ENCODE measurements around the gene NDUFS1. TPM values are rescaled to one million over a fixed set of nuclear protein-coding genes. Genes with fewer than 3 reads are reported as not detected.
"Not testable (repeated sequence)": the region's sequence is repeated elsewhere in the genome, so short reads cannot be mapped to it uniquely, and the experiment has no call there.

The NDUFS1 gene
- 86.8 TPM for total RNA-seq

DNA sequence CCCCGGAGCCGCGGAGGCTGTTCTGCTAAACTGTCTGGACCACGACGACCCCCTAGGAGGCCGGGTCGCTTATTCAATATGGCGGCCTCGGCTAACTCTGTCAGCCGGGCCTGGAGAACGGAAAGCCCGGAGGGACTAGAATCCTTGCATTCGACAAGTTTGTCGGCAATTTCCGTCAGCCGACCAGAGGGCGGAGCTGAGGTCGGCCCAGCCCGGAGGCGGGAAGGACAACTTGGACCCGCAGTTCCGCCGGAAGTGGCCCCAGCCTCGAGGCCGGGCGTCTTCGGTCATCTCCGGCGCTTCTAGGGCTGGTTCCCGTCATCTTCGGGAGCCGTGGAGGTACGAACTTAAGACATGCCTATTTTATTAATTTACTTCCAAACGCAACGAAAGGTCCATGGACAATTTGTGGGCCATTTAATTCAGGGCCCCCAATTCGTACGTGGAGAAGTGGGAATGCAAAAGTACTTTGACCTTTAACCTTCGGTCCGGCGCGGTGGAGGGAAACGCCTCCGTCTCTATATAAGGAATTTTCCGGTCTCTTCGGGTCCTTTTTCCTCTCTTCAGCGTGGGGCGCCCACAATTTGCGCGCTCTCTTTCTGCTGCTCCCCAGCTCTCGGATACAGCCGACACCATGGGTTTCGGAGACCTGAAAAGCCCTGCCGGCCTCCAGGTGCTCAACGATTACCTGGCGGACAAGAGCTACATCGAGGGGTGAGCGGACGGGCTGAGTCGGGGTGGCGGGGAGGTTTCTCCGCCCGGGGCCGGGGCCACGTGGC lies at the start of gene NDUFS1, which contains the start of gene EEF1B2:
Gene NDUFS1 (minus strand): TSS at position 99 of the 779 bp plus-strand sequence. CDS start 5,766 bp downstream, outside the sequence.
Gene EEF1B2 (plus strand): TSS at position 550 of the 779 bp plus-strand sequence. CDS start 85 bp downstream, at position 635.
- DNase-seq (ENCODE audit: low spot score in 2 of 2) (peak; percentile 93 to 94), FAIRE-seq (no peak)

DNA sequence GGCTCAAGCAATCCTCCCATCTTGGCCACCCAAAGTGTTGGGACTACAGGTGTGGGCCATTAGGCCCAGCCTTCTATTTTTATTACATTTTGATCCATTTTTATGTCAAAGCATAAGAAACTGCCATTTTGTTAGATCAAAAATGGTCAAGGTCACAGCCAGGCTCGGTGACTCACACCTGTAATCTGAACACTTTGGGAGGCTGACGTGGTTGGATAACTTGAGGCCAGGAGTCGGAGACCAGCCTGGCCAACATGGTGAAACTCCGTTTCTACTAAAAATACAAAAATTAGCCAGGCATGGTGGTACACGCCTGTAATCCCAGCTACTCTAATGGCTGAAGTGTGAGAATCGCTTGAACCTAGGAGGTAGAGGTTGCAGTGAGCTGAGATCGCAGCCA lies 49.7 kb upstream of the NDUFS1 start:
- DNase-seq (ENCODE audit: low spot score in 2 of 2) (no peak), FAIRE-seq (no peak)

DNA sequence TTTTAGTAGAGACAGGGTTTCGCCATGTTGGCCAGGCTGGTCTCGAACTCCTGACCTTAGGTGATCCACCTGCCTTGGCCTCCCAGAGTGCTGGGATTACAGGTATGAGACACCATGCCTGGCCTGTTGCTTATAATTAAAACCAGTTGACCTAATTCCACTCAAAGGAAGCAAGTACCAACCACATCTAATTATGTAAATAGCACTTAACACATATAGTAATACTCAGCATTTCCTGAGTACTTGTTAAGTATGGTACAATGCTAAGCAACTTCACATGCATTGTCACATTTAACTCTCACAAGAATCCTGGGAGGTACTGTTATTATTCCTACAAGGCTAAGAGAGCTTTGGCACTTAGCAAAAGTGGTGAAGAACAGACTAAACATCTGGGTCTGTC lies 48.1 kb upstream of the NDUFS1 start:
- DNase-seq (ENCODE audit: low spot score in 2 of 2); FAIRE-seq: not testable (repeated sequence)

DNA sequence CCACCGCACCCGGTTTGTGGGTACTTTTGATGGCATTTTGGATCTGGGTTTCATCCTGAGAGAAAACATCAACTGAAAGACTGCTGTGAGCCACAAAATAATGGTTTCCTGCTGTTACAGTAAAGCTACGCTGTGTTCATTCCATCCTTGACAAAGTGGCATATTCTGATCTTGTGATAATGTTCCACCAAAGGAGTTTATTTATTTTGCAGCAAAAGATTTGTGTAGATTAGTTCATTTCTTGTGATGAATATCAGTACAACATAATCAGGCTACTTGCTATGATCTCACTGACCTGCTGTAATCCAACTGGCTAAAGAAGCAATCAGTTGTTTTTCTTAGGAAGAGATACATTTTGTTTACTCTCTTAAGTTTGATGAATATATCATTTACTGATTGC lies 45.5 kb upstream of the NDUFS1 start:
- FAIRE-seq (no peak), DNase-seq (ENCODE audit: low spot score in 2 of 2) (no peak)

DNA sequence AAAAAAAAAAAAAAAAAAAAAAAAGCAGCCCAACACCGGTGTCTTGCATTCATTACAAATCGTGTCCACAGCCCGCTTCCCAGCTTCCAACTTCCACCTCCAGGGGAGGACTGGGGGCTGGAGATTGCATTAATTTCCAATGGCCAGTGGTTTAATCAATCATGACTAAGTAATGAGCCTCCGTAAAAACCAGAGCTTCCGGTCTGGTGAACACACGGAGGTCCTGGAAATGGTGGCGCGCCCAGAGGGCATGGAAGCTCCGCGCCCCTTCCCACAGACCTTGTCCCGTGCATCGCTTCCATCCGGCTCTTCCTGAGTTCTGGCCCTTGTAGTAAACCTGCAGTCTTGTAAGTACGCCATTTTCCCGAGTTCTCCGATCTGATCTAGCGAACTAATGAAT lies 44.1 kb upstream of the NDUFS1 start:
- FAIRE-seq, result no peak
- DNase-seq (ENCODE audit: low spot score in 2 of 2), result no peak

DNA sequence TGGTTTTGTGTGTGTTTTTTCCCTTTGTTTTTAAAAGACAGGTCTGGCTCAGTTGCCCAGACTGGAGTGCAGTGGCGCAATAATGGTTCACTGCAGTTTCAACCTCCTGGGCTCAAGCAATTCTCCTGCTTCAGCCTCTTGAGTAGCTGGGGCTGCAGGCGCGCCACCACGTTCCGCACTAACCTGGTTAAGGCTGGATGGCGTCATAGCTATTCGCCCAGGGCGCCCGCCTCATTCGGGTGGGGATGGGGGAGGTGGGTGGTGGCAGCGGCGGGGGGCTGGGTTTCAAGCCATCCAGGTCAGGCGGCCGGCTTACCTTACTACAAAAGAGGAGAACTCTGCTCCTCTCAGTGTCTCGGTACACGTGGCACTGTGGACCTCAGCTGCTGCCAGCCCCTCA lies 43.2 kb upstream of the NDUFS1 start:
- FAIRE-seq, result no peak
- DNase-seq (ENCODE audit: low spot score in 2 of 2), result no peak

DNA sequence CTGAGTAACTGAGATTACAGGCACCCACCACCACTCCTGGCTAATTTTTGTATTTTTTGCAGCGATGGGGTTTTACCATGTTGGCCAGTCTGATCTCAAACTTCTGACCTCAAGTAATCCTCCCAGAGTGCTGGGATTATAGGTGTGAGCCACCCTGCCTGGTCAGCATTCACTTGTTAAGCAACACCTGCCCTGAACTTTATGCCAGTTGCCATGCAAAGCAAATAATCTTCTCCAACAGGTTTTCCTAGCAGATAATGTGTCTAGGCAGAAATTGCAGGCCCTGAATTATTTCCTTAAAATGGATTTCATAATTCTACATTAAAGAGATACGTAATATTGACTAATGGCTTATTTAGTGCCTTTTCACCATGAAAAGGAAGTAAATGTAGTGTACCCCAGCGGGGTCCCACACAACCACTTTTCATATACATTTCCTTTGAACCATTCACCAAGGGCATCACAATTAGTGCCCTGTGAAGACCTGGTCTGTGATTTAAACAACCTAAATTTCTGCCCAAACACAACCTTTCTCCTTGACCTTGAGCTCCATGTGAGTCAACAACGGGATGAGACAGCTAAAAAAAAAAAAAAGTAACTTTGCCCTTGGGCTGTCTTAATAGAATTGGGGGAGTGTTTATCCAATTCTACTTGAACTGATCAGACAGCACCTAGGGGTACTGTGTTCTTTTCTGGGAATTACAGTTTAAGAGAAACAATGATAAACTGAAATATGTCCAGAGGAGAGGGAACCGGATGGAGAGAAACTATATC lies 42.0 kb upstream of the NDUFS1 start:
- no peak for FAIRE-seq
- DNase-seq (ENCODE audit: low spot score in 2 of 2), result no peak

DNA sequence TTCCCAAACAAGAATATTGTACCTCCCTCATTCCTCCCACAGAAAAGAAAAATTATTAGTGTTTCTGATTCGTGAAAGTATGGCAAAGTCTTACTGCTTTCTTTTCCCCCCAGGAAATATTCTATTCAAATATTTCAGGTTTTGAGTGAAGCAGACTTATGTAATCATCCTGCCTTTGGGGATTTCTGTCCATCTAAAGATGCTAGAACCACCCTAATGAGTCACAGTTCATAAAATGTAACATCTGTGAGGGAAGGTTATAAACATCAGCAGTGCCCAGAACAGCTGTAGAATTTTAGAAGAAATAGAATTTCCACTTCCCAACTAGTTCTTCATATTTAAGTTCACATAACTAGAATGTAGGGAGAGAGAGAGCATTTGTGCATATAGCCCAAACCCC lies 39.4 kb upstream of the NDUFS1 start:
- FAIRE-seq, result no peak
- DNase-seq (ENCODE audit: low spot score in 2 of 2), result no peak

DNA sequence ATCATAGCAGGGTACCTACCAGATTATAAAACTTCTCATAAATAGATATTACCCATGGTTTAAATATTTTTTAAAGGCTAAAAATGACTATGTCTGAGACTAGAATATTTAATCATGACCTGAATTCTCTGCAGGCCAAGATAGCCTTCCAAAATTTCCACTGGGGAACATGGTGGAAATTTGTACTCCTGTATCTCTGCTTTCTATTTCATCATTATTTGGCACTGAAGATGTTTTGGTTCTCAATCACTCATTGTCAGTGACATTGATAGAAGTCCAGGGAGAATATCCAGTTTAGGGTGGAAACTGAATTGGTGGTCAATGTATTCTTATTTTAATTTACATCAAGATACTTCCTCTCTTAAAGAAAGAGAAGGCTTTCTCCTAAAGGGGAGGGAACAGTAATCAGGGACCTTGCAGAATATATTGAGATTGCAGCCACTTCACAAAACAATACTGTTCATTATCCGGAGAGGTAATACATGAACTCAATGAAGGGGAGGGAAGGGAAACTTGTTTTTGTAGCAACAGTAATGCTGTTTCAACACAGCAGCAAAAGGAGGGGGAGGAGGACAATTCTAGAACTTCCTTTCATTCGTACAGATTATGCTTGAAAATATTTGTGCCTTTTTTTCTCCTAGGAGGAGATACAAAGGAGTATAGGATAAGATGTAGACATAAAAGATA lies 34.6 kb upstream of the NDUFS1 start:
- FAIRE-seq (no peak), DNase-seq (ENCODE audit: low spot score in 2 of 2) (no peak)

DNA sequence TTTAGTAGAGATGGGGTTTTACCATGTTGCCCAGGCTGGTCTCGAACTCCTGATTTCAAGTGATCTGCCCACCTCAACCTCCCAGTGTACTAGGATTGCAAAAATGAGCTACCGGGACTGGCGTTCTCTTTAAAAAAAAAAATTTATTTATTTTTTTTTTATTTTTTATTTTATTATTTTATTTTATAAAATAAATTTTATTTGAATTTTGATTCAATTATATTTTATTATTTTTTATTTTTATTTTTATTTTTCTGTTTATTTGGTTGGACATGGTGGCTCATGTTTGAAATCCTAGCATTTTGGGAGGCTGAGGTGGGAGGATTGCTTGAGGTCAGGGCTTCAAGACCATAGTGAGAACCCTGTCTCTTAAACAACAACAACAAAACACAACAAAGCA lies 32.9 kb upstream of the NDUFS1 start:
- peak; percentile 83 for FAIRE-seq

DNA sequence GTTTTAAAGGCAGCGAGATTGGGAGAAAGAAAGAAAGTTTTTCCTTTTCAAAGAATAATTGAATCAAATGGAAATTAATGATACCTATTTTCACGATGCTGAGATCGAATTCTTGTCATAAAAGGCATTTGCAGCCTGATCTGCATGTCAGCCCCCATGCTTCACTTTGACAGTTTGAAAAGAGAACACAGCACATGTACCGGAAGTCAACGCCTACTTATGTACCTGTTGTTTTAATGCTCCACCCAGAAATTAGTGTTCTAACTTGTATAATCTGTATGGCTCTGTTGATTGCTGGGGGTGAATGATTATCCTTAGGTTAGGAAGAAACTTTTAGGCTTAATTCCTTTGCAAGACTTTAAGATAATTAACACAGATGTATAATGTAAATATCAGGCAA lies 31.4 kb upstream of the NDUFS1 start:
- no peak for FAIRE-seq
- no peak for DNase-seq (ENCODE audit: low spot score in 2 of 2)

More for the DNA sequence above, 32.9 kb upstream of the NDUFS1 start:
- DNase-seq (ENCODE audit: low spot score in 2 of 2), result no peak

DNA sequence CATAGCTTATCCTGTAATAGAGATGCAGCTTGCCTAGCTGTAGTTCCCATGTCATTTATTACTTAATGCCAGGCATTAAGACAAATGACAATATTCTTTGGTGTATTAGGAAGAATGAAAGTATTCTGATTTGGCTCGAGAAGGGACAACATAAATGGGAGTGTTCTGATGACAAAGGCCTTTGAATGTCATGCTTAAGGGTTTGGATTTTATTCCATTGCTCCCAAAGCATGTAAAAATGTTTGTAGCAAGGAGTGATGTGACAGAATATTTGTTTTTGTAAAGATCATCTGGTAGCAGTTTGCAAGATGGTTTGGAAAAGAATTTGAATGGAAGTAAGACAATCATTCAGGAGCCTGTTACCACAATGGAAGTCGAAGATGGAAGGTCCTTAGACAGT lies 30.9 kb upstream of the NDUFS1 start:
- no peak for DNase-seq (ENCODE audit: low spot score in 2 of 2)
- FAIRE-seq, result no peak

DNA sequence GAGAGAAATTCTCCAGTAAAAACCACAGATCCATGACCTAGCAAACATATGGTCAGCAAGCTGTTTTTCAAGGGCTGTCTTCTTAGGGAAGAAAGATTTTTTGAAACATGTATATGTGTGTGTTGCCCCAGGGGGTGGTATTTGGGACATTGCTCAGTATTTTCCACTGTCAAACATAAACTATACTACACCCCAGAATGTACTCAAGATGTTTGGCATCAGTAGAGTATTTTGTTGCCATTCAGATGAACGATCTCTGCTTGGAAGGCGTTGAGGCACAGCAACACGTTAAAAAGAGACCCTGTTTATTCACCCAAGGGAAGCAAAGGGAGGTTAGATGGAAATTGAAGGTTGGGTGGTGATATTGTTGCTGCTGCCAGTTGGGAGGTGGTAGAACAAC lies 30.4 kb upstream of the NDUFS1 start:
- FAIRE-seq (no peak), DNase-seq (ENCODE audit: low spot score in 2 of 2) (no peak)

DNA sequence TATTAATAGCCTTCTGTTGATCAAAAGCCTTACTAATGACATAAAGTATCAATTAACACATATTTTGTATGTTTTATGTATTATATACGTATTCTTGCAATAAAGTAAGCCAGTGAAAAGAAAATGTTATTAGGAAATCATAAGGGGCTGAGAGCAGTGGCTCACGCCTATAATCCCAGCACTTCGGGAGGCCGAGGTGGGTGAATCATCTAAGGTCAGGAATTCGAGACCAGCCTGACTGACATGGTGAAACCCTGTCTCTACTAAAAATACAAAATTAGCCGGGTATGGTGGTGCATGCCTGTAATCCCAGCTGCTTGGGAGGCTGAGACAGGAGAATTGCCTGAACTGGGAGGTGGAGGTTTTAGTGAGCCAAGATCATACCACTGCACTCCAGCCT lies 22.3 kb upstream of the NDUFS1 start:
- FAIRE-seq, result not testable (repeated sequence)

DNA sequence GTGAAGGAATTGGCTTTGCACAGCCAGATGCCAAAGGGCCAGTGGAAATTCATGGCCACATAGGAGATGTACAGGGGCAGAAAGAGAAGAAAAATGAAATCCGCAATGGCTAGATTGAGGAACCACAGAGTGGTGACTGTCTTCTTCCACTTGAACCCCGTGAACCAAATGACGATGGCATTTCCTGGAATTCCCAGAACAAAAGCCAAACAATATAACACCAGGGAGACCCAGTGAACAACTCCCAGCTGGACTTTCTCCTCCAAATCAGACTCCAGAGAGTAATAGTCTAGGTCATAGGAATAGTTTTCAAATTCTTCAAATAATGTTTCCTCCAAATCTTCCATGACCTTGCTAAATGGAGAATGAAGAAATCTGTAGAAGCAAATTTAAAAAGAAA lies 17.7 kb upstream of the NDUFS1 start:
- FAIRE-seq, result no peak
- DNase-seq (ENCODE audit: low spot score in 2 of 2), result no peak

More for the DNA sequence above, 22.3 kb upstream of the NDUFS1 start:
- DNase-seq (ENCODE audit: low spot score in 2 of 2), result not testable (repeated sequence)

DNA sequence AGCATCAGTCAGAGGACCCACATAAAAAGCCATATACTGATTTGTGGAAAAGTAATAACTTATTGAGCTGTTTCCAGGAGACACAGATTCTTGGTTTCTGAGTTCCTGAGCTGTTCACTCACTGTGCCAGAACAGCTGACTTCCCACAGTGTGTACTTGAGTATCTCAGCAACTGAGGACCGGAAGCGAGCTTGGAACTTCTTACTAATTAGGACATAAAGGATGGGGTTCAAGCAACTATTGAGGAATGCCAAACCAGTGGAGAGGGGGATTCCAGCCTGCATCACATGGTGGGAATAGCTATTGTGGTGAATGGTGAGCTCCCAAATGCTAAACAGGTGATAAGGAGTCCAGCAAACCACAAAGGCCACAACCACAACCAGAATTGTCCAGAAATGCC lies 16.9 kb upstream of the NDUFS1 start:
- no peak for DNase-seq (ENCODE audit: low spot score in 2 of 2)
- no peak for FAIRE-seq

DNA sequence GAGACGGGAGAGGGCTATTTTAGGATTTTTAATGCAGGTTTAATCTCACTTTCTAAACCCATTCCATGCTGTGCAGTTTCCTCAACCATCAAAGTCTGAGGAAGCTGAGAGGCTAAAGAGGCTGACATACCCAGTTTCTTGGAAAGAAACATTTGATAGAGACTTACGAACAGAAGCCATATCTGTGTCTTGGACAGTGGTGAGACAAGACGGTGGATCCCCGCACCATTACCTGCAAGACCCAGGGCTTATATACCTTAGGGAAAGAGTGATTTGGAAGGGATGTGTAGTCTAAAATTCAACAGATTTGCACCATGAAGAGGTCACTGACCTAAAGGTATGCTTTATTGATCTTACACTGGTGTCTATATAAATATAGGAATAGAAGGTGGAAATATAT lies 13.9 kb upstream of the NDUFS1 start:
- DNase-seq (ENCODE audit: low spot score in 2 of 2) (no peak), FAIRE-seq (no peak)

DNA sequence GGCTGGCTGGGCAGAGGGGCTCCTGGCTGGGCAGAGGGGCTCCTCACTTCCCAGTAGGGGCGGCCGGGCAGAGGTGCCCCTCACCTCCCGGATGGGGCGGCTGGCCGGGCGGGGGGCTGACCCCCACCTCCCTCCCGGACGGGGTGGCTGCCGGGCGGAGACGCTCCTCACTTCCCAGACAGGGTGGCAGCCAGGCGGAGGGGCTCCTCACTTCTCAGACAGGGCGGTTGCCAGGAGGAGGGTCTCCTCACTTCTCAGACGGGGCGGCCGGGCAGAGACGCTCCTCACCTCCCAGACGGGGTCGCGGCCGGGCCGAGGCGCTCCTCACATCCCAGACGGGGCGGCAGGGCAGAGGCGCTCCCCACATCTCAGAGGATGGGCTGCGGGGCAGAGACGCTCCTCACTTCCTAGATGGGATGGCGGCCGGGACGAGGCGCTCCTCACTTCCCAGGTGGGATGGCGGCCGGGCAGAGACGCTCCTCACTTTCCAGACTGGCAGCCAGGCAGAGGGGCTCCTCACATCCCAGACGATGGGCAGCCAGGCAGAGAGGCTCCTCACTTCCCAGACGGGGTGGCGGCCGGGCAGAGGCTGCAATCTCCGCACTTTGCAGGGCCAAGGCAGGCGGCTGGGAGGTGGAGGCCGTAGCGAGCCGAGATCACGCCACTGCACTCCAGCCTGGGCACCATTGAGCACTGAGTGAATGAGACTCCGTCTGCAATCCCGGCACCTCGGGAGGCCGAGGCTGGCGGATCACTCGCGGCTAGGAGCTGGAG lies 12.6 kb upstream of the NDUFS1 start:
- FAIRE-seq; DNase-seq (ENCODE audit: low spot score in 2 of 2): not testable (repeated sequence)

DNA sequence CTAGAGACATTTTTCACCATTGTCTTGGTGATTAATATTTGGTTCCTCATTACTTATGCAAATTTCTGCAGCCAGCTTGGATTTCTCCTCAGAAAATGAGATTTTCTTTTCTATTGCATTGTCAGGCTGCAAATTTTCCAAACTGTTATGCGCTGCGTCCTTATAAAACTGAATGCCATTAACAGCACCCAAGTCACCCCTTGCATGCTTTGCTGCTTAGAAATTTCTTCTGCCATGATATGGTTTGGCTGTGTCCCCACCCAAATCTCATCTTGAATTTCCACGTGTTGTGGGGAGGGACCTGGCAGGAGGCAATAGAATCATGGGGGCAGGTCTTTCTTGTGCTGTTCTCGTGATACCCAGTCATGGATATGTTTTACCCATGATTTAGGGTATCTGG lies 9.0 kb upstream of the NDUFS1 start:
- DNase-seq (ENCODE audit: low spot score in 2 of 2); FAIRE-seq: not testable (repeated sequence)

DNA sequence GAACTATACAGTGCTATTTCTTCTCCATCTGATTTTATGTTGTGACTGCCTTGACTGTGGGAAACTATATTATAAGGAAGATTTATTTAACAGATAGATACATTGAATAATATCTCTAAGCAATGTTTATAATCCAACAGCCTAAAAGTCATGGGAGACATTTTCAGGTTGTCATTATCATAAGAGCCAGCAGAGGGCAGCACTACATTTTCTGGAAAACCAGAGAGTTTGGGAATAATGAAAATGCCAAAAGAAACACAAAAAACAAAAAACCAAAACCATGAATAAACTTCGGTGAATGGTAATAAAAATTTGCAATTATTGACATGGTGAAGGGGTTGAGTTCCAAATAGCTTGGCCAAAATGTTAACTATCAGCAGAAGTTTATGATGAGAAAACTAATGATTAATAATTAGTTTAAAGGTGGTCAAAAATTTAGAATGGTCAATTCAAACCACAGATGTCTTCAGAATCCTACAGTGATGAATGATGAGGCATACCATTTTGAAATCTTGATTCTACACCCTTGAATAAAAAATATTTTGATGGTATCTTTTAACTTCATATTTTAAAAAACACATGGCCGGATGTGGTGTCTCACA lies 5.1 kb upstream of the NDUFS1 start:
- DNase-seq (ENCODE audit: low spot score in 2 of 2), result peak; percentile 33 to 36
- peak; percentile 90 for FAIRE-seq
